Trophoblast cell (in vitro differentiated cells and primary cell): ENCODE measurements around the gene HDAC9.

Experiments used
- DNase-seq, 2 donors: peaks; one replicate each; pipeline ENCODE4 v3.0.0-alpha.2; 2016
- H2AFZ ChIP-seq: 2 replicates; pipeline ENCODE4 v1.6.1; 2013; ENCODE audit warnings: low read length, moderate library complexity, mild to moderate bottlenecking; ENCODE audit not compliant: insufficient read depth, poor library complexity
- H2AK5ac ChIP-seq: 2 replicates; pipeline ENCODE4 v1.6.1; 2013; ENCODE audit warnings: mild to moderate bottlenecking, low read length
- H2BK120ac ChIP-seq: 2 replicates; pipeline ENCODE4 v1.6.1; 2013; ENCODE audit warnings: low read length, mild to moderate bottlenecking, moderate library complexity; ENCODE audit not compliant: insufficient read depth, poor library complexity
- H2BK12ac ChIP-seq: 2 replicates; pipeline ENCODE4 v1.6.1; 2013; ENCODE audit warnings: mild to moderate bottlenecking, low read length, moderate library complexity
- H2BK5ac ChIP-seq: 2 replicates; pipeline ENCODE4 v1.6.1; 2013; ENCODE audit warnings: low read length, low read depth, moderate library complexity, mild to moderate bottlenecking; ENCODE audit not compliant: poor library complexity
- H3K14ac ChIP-seq: 2 replicates; pipeline ENCODE4 v1.6.1; 2013; ENCODE audit warnings: mild to moderate bottlenecking, low read length
- H3K18ac ChIP-seq: 2 replicates; pipeline ENCODE4 v1.6.1; 2013; ENCODE audit warnings: mild to moderate bottlenecking, low read length
- H3K23ac ChIP-seq: 2 replicates; pipeline ENCODE4 v1.6.1; 2013; ENCODE audit warnings: low read length
- H3K27ac ChIP-seq: 2 replicates; pipeline ENCODE4 v1.5.1; 2013; ENCODE audit warnings: low read depth, mild to moderate bottlenecking, inconsistent platforms, low read length, moderate library complexity
- H3K27me3 ChIP-seq: 2 replicates; pipeline ENCODE4 v1.6.1; 2013; ENCODE audit warnings: inconsistent platforms, mild to moderate bottlenecking, low read length, moderate library complexity; ENCODE audit not compliant: insufficient read depth
- H3K36me3 ChIP-seq, 2 experiments: 1 replicate in 1 of 2; 2 replicates in 1 of 2; pipeline ENCODE4 v1.6.1; 2013; ENCODE audit warnings: low read length in 2 of 2, mild to moderate bottlenecking in 2 of 2, moderate library complexity in 1 of 2; ENCODE audit not compliant: insufficient read depth in 2 of 2, control insufficient read depth in 1 of 2
- H3K4ac ChIP-seq: 2 replicates; pipeline ENCODE4 v1.6.1; 2013; ENCODE audit warnings: low read depth, mild to moderate bottlenecking, low read length, moderate library complexity
- H3K4me1 ChIP-seq, 2 experiments: 1 replicate in 1 of 2; 2 replicates in 1 of 2; pipeline ENCODE4 v1.6.1; 2013; ENCODE audit warnings: low read length in 2 of 2, mild to moderate bottlenecking in 2 of 2, moderate library complexity in 1 of 2; ENCODE audit not compliant: insufficient read depth in 2 of 2, control insufficient read depth in 1 of 2
- H3K4me2 ChIP-seq: 2 replicates; pipeline ENCODE4 v1.6.1; 2013; ENCODE audit warnings: inconsistent platforms, mild to moderate bottlenecking, low read length, moderate library complexity
- H3K4me3 ChIP-seq: 2 replicates; pipeline ENCODE4 v1.5.1; 2013; ENCODE audit warnings: mild to moderate bottlenecking, low read depth, low read length, inconsistent platforms
- H3K79me1 ChIP-seq: one replicate; pipeline ENCODE4 v1.6.1; 2013; ENCODE audit warnings: low read length
- H3K79me2 ChIP-seq: 2 replicates; pipeline ENCODE4 v1.6.1; 2013; ENCODE audit warnings: low read length, mild to moderate bottlenecking; ENCODE audit not compliant: control insufficient read depth, insufficient read depth, poor library complexity
- H3K9ac ChIP-seq: 2 replicates; pipeline ENCODE4 v1.6.1; 2013; ENCODE audit warnings: mild to moderate bottlenecking, low read length
- H3K9me3 ChIP-seq: 2 replicates; pipeline ENCODE4 v1.6.1; 2013; ENCODE audit warnings: low read depth, mild to moderate bottlenecking, control low read depth, inconsistent platforms, low read length; ENCODE audit not compliant: insufficient read depth
- H4K12ac ChIP-seq: 2 replicates; pipeline ENCODE4 v1.6.1; 2013; ENCODE audit warnings: low read depth, mild to moderate bottlenecking, low read length, moderate library complexity
- H4K8ac ChIP-seq: 2 replicates; pipeline ENCODE4 v1.6.1; 2013; ENCODE audit warnings: low read depth, mild to moderate bottlenecking, low read length, moderate library complexity
- H4K91ac ChIP-seq: one replicate; pipeline ENCODE4 v1.6.1; 2013; ENCODE audit warnings: low read depth, mild to moderate bottlenecking, low read length, moderate library complexity
- WGBS: extraction: QIAGEN DNeasy Blood & Tissue Kit; methylation state at CpG from one replicate; pipeline ENCODE4 v1.1.7; 2013; ENCODE audit warnings: missing lambda C conversion rate; ENCODE audit not compliant: insufficient read length, insufficient coverage; ENCODE audit errors: extremely low coverage; 5-methylcytosine and 5-hydroxymethylcytosine counted together

The HDAC9 gene

GRCh38 chr7:18530224-18531179 is 35.0 kb downstream of the HDAC9 start:
- no peak overlapping the region for H2BK120ac ChIP-seq
- no peak overlapping the region for H3K4ac ChIP-seq
- no peak overlapping the region for H2AFZ ChIP-seq
- H3K14ac ChIP-seq = no peak overlapping the region
- H3K4me2 ChIP-seq = no peak overlapping the region
- no peak overlapping the region for H4K8ac ChIP-seq
- H2BK5ac ChIP-seq = no peak overlapping the region
- H4K12ac ChIP-seq = no peak overlapping the region
- WGBS = no CpG with 5 or more reads among the region's 5 CpGs
- no peaks in the 10 kb centered on the region for H3K4me1 ChIP-seq
- no peak overlapping the region for H3K18ac ChIP-seq
- no peak overlapping the region for H3K27ac ChIP-seq
- no peaks in the 10 kb centered on the region for H3K79me1 ChIP-seq
- no peak overlapping the region for H3K23ac ChIP-seq
- no peaks in the 10 kb centered on the region for H3K79me2 ChIP-seq
- no peak overlapping the region for H2BK12ac ChIP-seq
- no peak overlapping the region for H3K9ac ChIP-seq
- H3K27me3 ChIP-seq = no peaks in the 10 kb centered on the region
- H3K4me3 ChIP-seq = no peak overlapping the region
- no peak overlapping the region for H4K91ac ChIP-seq
- H2AK5ac ChIP-seq = no peak overlapping the region
- DNase-seq = no peak
- H3K36me3 ChIP-seq = no peaks in the 10 kb centered on the region
- H3K9me3 ChIP-seq = no peaks in the 10 kb centered on the region

- no peaks in the 10 kb centered on the region for H3K4me1 ChIP-seq
- H3K27ac ChIP-seq = no peak overlapping the region
- H3K23ac ChIP-seq = no peak overlapping the region
- no peak overlapping the region for H3K4me3 ChIP-seq
- no peak overlapping the region for H4K12ac ChIP-seq
- no peaks in the 10 kb centered on the region for H3K9me3 ChIP-seq
- H2BK5ac ChIP-seq = no peak overlapping the region
- H2BK120ac ChIP-seq = no peak overlapping the region
- H3K4me2 ChIP-seq = no peak overlapping the region
- H2AK5ac ChIP-seq = no peak overlapping the region
- no peak overlapping the region for H4K8ac ChIP-seq
- no peaks in the 10 kb centered on the region for H3K79me2 ChIP-seq
- no peak overlapping the region for H2AFZ ChIP-seq
- no CpG with 5 or more reads among the region's 3 CpGs for WGBS
- H2BK12ac ChIP-seq = no peak overlapping the region
- no peak overlapping the region for H3K4ac ChIP-seq
- no peak overlapping the region for H3K14ac ChIP-seq
- H3K79me1 ChIP-seq = no peaks in the 10 kb centered on the region
- H3K27me3 ChIP-seq = no peaks in the 10 kb centered on the region
- H3K9ac ChIP-seq = no peak overlapping the region
- no peak overlapping the region for H3K18ac ChIP-seq
- H4K91ac ChIP-seq = no peak overlapping the region
- no peaks in the 10 kb centered on the region for H3K36me3 ChIP-seq
- no peak for DNase-seq
Observed at GRCh38 chr7:18531539-18531938, 36.0 kb downstream of the HDAC9 start.

GRCh38 chr7:18532813-18533212 is 37.3 kb downstream of the HDAC9 start:
- no peak overlapping the region for H4K8ac ChIP-seq

GRCh38 chr7:18534481-18534880 is 38.9 kb downstream of the HDAC9 start:
- DNase-seq = no peak
- Histone ChIP-seq H3K4me2 (no peak overlapping the region), H4K91ac (no peak overlapping the region), H3K79me2 (no peaks in the 10 kb centered on the region), H4K12ac (no peak overlapping the region), H2BK120ac (no peak overlapping the region), H3K36me3 (no peaks in the 10 kb centered on the region), H3K18ac (no peak overlapping the region), H2AFZ (no peak overlapping the region), H3K79me1 (no peaks in the 10 kb centered on the region), H3K14ac (no peak overlapping the region), H3K27ac (no peak overlapping the region), H2BK12ac (no peak overlapping the region), H3K9ac (no peak overlapping the region), H2BK5ac (no peak overlapping the region), H3K23ac (no peak overlapping the region), H2AK5ac (no peak overlapping the region), H3K9me3 (no peaks in the 10 kb centered on the region), H4K8ac (no peak overlapping the region), H3K4me3 (no peak overlapping the region), H3K4ac (no peak overlapping the region), H3K4me1 (no peaks in the 10 kb centered on the region), H3K27me3 (no peaks in the 10 kb centered on the region)
- no CpG with 5 or more reads among the region's 5 CpGs for WGBS

More at GRCh38 chr7:18532813-18533212, 37.3 kb downstream of the HDAC9 start:
- H2BK120ac ChIP-seq = no peak overlapping the region
- no peak overlapping the region for H4K12ac ChIP-seq
- no peak overlapping the region for H3K9ac ChIP-seq
- no peaks in the 10 kb centered on the region for H3K4me1 ChIP-seq
- no peak overlapping the region for H3K4ac ChIP-seq
- no peak overlapping the region for H2BK5ac ChIP-seq
- no peaks in the 10 kb centered on the region for H3K9me3 ChIP-seq
- no peak overlapping the region for H4K91ac ChIP-seq
- H2AFZ ChIP-seq = no peak overlapping the region
- H3K27ac ChIP-seq = no peak overlapping the region
- no peak overlapping the region for H2AK5ac ChIP-seq
- no peaks in the 10 kb centered on the region for H3K79me1 ChIP-seq
- H3K36me3 ChIP-seq = no peaks in the 10 kb centered on the region
- H3K27me3 ChIP-seq = no peaks in the 10 kb centered on the region
- H3K14ac ChIP-seq = no peak overlapping the region
- no peak overlapping the region for H3K4me3 ChIP-seq
- H3K79me2 ChIP-seq = no peaks in the 10 kb centered on the region
- H3K23ac ChIP-seq = no peak overlapping the region
- no peak overlapping the region for H3K4me2 ChIP-seq
- H2BK12ac ChIP-seq = no peak overlapping the region
- H3K18ac ChIP-seq = no peak overlapping the region
- no CpG with 5 or more reads among the region's 2 CpGs for WGBS
- no peak for DNase-seq
